Memory B cell (primary cell): Measurements from ENCODE around the gene AOPEP.
A peak's percentile ranks its signal among the peaks of the same experiment; 100 is the strongest.

ENCODE experiments used
- ATAC-seq: fragments of 150-1000 bp; cut with Tn5 transposase; 2 replicates; pipeline ENCODE4 v1.10.0; 2021; ENCODE audit warnings: low read depth, mild to moderate bottlenecking, moderate library complexity
- DNase-seq, 2 donors: peaks; one replicate each; pipeline ENCODE4 v3.0.0; 2022; ENCODE audit warnings: low spot score in 2 of 2
- H3K27ac Mint-ChIP-seq: one replicate; pipeline ENCODE4 v1.8.0; 2022; ENCODE audit warnings: mild to moderate bottlenecking, moderate library complexity, mixed read lengths
- H3K27me3 Mint-ChIP-seq: one replicate; pipeline ENCODE4 v1.8.0; 2022; ENCODE audit warnings: mixed read lengths
- H3K36me3 Mint-ChIP-seq: one replicate; pipeline ENCODE4 v1.8.0; 2022; ENCODE audit warnings: mild to moderate bottlenecking, mixed read lengths
- H3K4me1 Mint-ChIP-seq: one replicate; pipeline ENCODE4 v1.8.0; 2022; ENCODE audit warnings: mixed read lengths
- H3K4me3 Mint-ChIP-seq: one replicate; pipeline ENCODE4 v1.8.0; 2022; ENCODE audit warnings: mild to moderate bottlenecking, moderate library complexity, mixed read lengths
- H3K9me3 Mint-ChIP-seq: one replicate; pipeline ENCODE4 v1.8.0; 2022; ENCODE audit warnings: mixed read lengths

Gene AOPEP, protein sequence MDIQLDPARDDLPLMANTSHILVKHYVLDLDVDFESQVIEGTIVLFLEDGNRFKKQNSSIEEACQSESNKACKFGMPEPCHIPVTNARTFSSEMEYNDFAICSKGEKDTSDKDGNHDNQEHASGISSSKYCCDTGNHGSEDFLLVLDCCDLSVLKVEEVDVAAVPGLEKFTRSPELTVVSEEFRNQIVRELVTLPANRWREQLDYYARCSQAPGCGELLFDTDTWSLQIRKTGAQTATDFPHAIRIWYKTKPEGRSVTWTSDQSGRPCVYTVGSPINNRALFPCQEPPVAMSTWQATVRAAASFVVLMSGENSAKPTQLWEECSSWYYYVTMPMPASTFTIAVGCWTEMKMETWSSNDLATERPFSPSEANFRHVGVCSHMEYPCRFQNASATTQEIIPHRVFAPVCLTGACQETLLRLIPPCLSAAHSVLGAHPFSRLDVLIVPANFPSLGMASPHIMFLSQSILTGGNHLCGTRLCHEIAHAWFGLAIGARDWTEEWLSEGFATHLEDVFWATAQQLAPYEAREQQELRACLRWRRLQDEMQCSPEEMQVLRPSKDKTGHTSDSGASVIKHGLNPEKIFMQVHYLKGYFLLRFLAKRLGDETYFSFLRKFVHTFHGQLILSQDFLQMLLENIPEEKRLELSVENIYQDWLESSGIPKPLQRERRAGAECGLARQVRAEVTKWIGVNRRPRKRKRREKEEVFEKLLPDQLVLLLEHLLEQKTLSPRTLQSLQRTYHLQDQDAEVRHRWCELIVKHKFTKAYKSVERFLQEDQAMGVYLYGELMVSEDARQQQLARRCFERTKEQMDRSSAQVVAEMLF

DNA sequence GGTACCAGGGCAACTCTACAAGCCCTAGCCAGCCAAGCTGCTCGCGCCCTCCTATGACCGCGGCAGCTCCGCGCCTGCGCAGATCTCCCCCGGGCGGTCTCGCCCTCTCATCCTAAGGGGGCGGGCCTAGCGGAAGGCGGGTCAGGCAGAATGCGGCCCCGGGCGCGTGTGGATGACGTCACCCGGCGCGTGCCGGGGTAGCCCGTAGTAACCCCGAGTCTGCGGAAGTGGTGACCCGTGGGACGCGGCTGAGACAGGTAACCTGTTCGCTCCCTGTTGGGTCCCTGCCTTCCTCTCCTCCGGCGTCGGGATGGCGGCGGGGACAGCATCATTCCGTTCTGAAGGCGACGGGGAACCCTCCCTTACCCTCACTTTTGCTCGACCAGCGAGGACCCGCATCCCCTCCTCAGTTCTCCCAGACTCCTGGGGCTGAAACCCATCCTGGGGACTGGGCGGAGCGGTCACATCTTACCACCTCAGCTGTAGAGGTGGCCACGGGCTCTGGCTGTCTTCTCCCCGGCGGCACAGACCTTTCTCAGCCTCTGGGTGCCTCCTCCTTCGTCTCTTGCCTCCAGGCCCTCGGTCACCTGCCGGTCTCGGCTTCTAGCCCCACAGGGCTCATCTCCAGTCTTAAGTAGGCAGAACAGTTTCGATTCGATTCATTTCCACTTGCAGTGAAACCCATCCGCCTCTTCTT lies at the start of gene AOPEP:
Gene AOPEP (plus strand): TSS at position 205 of the 697 bp plus-strand sequence. CDS start 33,085 bp downstream, outside the sequence.
- ATAC-seq: peak; percentile 97
- peak within 1 kb of the TSS; percentile 99 for H3K27ac Mint-ChIP-seq
- peaks cover 2% of the 10 kb centered on the region for H3K9me3 Mint-ChIP-seq

DNA sequence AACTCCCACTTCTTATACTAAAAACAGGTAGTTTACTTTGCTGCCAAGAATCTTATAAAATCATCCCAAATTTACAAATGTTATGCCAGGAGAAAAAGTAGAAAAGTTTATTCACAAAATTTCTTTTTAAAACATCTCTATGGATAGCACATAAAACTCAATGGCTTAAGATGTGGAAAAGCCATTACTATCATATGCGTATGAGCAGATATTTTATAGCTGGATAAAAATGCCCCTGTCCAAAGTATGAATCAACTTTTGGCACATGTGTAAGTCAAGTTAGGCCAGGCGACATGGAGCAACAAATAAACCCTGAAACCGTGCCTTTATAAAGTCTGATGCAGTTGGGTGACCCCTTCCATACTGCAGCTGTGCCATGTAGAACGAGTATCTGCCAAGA lies 48.6 kb upstream of the AOPEP start:
- Mint-ChIP-seq H3K9me3 (no peaks in the 10 kb centered on the region), H3K27me3 (peaks cover 2% of the 10 kb centered on the region), H3K36me3 (no peaks in the 10 kb centered on the region), H3K4me1 (no peaks in the 10 kb centered on the region), H3K4me3 (no peak overlapping the region), H3K27ac (no peak overlapping the region)
- DNase-seq (no peak), ATAC-seq (no peak)

More for the DNA sequence above, at the start of gene AOPEP:
- peak within 1 kb of the TSS; percentile 99 for H3K4me3 Mint-ChIP-seq
- H3K4me1 Mint-ChIP-seq: peaks cover 9% of the 10 kb centered on the region
- DNase-seq: peak; percentile 98 to 99
- H3K36me3 Mint-ChIP-seq: peaks cover 1% of the 10 kb centered on the region
- H3K27me3 Mint-ChIP-seq: no peaks in the 10 kb centered on the region

- no peak overlapping the region for H3K27ac Mint-ChIP-seq
- peaks cover 2% of the 10 kb centered on the region for H3K27me3 Mint-ChIP-seq
- no peak overlapping the region for H3K4me3 Mint-ChIP-seq
- no peaks in the 10 kb centered on the region for H3K36me3 Mint-ChIP-seq
- ATAC-seq (no peak), DNase-seq (no peak)
- no peaks in the 10 kb centered on the region for H3K9me3 Mint-ChIP-seq
- no peaks in the 10 kb centered on the region for H3K4me1 Mint-ChIP-seq
Measured at GRCh38 chr9:94679587-94679986, 46.9 kb upstream of the AOPEP start.

DNA sequence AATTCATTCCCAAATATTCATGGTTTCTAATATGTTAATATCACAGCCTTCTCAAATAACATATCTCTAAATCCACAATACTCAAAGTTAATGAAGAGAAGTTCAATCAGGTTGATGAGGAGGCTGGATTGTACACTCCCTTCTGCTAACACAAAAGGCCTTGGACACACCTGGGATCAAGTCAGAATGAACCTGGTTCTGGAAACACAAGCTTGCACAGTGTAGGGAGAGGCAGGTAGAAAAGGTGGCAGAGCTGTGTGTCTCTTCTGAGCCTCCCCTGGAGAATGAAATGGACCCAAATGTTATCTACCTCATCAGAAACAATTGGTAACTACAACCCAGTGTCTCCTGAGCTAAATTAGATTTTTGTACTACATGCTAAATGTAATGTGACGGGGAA lies 46.5 kb upstream of the AOPEP start:
- ATAC-seq (no peak), DNase-seq (no peak)
- H3K4me3 Mint-ChIP-seq: no peak overlapping the region
- H3K4me1 Mint-ChIP-seq: no peaks in the 10 kb centered on the region
- H3K36me3 Mint-ChIP-seq: no peaks in the 10 kb centered on the region
- no peaks in the 10 kb centered on the region for H3K9me3 Mint-ChIP-seq
- peaks cover 2% of the 10 kb centered on the region for H3K27me3 Mint-ChIP-seq
- no peak overlapping the region for H3K27ac Mint-ChIP-seq

GRCh38 chr9:94680621-94681020 lies 45.9 kb upstream of the AOPEP start:
- no peaks in the 10 kb centered on the region for H3K4me1 Mint-ChIP-seq
- no peak overlapping the region for H3K4me3 Mint-ChIP-seq
- H3K9me3 Mint-ChIP-seq: no peaks in the 10 kb centered on the region
- no peaks in the 10 kb centered on the region for H3K36me3 Mint-ChIP-seq
- ATAC-seq (no peak), DNase-seq (no peak)
- no peak overlapping the region for H3K27ac Mint-ChIP-seq
- peaks cover 2% of the 10 kb centered on the region for H3K27me3 Mint-ChIP-seq

DNA sequence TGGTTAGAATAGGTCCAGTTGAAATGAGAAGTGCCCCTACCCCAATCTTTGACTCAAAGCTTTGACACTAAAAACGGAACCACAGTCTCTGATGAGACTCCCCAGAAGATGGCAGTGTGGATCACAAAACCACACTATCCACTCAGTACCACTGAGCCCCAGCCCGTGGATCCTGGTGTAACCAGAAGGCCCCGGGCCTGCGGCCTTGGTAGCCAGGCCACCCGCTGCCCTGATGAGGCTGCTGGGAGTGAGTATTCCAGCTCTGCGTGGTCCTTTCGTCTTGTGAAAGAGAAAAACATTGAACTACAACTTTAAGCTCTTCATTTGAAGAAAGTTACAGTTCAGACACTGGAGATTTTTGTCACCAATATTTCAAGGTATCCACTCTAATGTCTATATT lies 45.0 kb upstream of the AOPEP start:
- H3K27ac Mint-ChIP-seq: no peak overlapping the region

GRCh38 chr9:94685359-94685758 lies 41.1 kb upstream of the AOPEP start:
- ATAC-seq (no peak), DNase-seq (no peak)
- Mint-ChIP-seq H3K9me3 (no peaks in the 10 kb centered on the region), H3K27me3 (peaks cover 4% of the 10 kb centered on the region), H3K4me3 (no peak overlapping the region), H3K27ac (no peak overlapping the region), H3K4me1 (no peaks in the 10 kb centered on the region), H3K36me3 (no peaks in the 10 kb centered on the region)

More for the DNA sequence above, 45.0 kb upstream of the AOPEP start:
- no peaks in the 10 kb centered on the region for H3K4me1 Mint-ChIP-seq
- DNase-seq (peak; percentile 57 to 59), ATAC-seq (peak; percentile 98)
- peaks cover 2% of the 10 kb centered on the region for H3K27me3 Mint-ChIP-seq
- H3K36me3 Mint-ChIP-seq: no peaks in the 10 kb centered on the region
- no peak overlapping the region for H3K4me3 Mint-ChIP-seq
- no peaks in the 10 kb centered on the region for H3K9me3 Mint-ChIP-seq

GRCh38 chr9:94687451-94687850 lies 39.0 kb upstream of the AOPEP start:
- no peak for DNase-seq
- Mint-ChIP-seq H3K9me3 (no peaks in the 10 kb centered on the region), H3K4me1 (no peaks in the 10 kb centered on the region), H3K4me3 (no peak overlapping the region), H3K27me3 (peaks cover 5% of the 10 kb centered on the region), H3K36me3 (no peaks in the 10 kb centered on the region), H3K27ac (no peak overlapping the region)
- no peak for ATAC-seq

DNA sequence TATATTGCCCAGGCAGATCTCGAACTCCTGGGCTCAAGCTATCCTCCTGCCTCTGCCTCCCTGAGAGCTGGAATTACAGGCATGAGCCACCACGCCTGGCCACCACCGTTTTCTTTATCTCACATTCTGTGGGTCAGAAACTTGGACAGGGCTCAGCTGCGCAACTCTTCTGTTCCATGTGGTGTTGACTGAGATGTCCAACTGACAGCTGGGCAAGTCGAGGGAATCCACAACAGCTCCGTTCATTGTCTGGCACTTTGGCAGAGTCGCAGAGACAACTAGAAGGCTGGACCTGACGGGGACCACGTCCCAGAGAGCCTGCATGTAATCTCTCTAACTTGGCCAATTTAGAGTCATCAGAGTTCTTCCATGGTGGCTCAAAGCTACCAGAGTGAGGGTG lies 36.2 kb upstream of the AOPEP start:
- H3K4me1 Mint-ChIP-seq: no peaks in the 10 kb centered on the region
- H3K9me3 Mint-ChIP-seq: no peaks in the 10 kb centered on the region
- ATAC-seq (no peak), DNase-seq (no peak)
- H3K27ac Mint-ChIP-seq: no peak overlapping the region
- H3K4me3 Mint-ChIP-seq: no peak overlapping the region
- no peaks in the 10 kb centered on the region for H3K36me3 Mint-ChIP-seq
- H3K27me3 Mint-ChIP-seq: peaks cover 5% of the 10 kb centered on the region

- Mint-ChIP-seq H3K36me3 (no peaks in the 10 kb centered on the region), H3K4me1 (no peaks in the 10 kb centered on the region), H3K4me3 (no peak overlapping the region), H3K27me3 (peaks cover 9% of the 10 kb centered on the region), H3K27ac (no peak overlapping the region), H3K9me3 (no peaks in the 10 kb centered on the region)
- ATAC-seq (no peak), DNase-seq (no peak)
Measured at GRCh38 chr9:94692601-94693000, 33.9 kb upstream of the AOPEP start.

- H3K4me3 Mint-ChIP-seq: no peak overlapping the region
- H3K27ac Mint-ChIP-seq: no peak overlapping the region
- no peak for ATAC-seq
- H3K27me3 Mint-ChIP-seq: peaks cover 9% of the 10 kb centered on the region
- no peaks in the 10 kb centered on the region for H3K36me3 Mint-ChIP-seq
- DNase-seq: no peak
- H3K9me3 Mint-ChIP-seq: no peaks in the 10 kb centered on the region
- H3K4me1 Mint-ChIP-seq: no peaks in the 10 kb centered on the region
Measured at GRCh38 chr9:94693485-94694204, 32.9 kb upstream of the AOPEP start.

DNA sequence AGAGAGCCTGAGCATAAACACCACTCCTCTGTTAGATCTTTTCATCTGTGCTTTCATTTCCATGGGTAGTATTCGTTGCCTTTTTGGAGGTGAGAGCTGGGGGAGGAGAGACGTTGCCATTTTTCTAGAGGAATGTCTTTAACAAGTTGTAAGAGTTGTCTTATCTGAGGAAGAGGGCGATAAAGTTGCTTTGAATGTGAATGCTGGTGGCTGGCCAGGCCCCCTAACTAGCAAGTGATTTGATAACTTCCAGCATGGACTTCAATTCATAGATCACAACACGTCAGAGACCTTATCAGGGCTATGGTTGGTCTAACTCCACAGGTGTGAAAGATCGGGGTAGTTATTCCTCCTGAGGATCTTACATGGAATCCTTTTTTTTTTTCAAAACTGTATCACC lies 30.0 kb upstream of the AOPEP start:
- DNase-seq: no peak
- Mint-ChIP-seq H3K36me3 (no peaks in the 10 kb centered on the region), H3K27me3 (peaks cover 14% of the 10 kb centered on the region), H3K27ac (no peak overlapping the region), H3K4me3 (no peak overlapping the region), H3K9me3 (no peaks in the 10 kb centered on the region), H3K4me1 (no peaks in the 10 kb centered on the region)
- no peak for ATAC-seq

DNA sequence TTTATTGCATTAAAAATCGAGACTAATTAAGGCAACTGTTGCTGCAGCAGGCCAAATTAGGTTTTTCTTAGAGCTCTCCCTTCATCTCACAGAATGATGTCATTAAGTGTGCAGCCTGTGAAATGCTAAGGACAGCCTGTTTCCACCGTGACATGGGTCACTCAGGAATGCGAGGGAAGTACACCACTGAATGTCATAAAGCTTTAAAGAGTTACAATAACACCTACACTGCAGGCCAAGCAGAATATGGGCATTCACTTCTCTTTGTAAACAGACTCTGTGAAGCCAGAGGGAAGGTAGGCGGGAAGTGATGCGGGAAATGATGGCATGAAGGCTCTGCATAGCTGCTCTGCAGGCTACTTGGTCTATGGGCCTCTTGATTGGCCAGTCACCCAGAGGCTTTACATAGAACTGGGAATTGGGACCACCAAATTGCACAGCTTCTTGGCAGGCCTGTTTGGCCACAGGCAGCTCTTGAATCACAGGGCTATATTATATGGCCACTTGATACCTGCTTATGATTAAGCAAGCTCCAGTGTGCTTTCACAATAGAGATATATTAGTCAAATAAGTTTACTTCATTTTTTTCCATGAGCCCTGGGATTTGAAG lies 28.4 kb upstream of the AOPEP start:
- no peak for DNase-seq
- Mint-ChIP-seq H3K27ac (no peak overlapping the region), H3K4me3 (no peak overlapping the region), H3K9me3 (no peaks in the 10 kb centered on the region), H3K36me3 (no peaks in the 10 kb centered on the region), H3K4me1 (no peaks in the 10 kb centered on the region), H3K27me3 (peaks cover 13% of the 10 kb centered on the region)
- no peak for ATAC-seq
